HCT116 (cell line): ENCODE results near the gene FARP1. TPM values are rescaled to one million over a fixed set of nuclear protein-coding genes. Genes with fewer than 3 reads are reported as not detected.

Source experiments
- ATAC-seq: fragments of 200-7000 bp; cut with Tn5 transposase; 2 replicates; pipeline ENCODE4 v1.9.1; 2020; ENCODE audit warnings: mild to moderate bottlenecking, moderate library complexity
- BruUV-seq: library from RNA; stranded (reverse); fragments of 400-500 nt; replicated peaks from 2 replicates; lab custom pipeline; 2021; lab: Mats Ljungman, UMichigan
- CTCF ChIA-PET: fragments of 300-600 bp; sonication (Branson Sonifier 250); formaldehyde crosslinking; loops from one replicate; lab custom pipeline; 2021; ENCODE audit warnings: antibody characterized with exemption; lab: Charles Lee
- POLR2A ChIA-PET: fragments of 300-600, 350-600 bp; sonication (Branson Sonifier 250); formaldehyde crosslinking; loops from one replicate; lab custom pipeline; 2021; ENCODE audit warnings: antibody characterized with exemption; lab: Charles Lee
- RAD21 ChIA-PET, 2 experiments: fragments of 300-600 bp; sonication (Branson Sonifier 250); formaldehyde crosslinking; loops; one replicate each; lab custom pipeline; 2023; ENCODE audit warnings: low total read pairs in 2 of 2; ENCODE audit not compliant: uncharacterized antibody in 2 of 2, unreplicated experiment in 2 of 2, low non-redundant PET in 1 of 2; lab: Charles Lee
- DNase-seq: peaks from one replicate; pipeline ENCODE4 v3.0.0-alpha.2; 2010; ENCODE audit warnings: low read depth, low spot score
- H2AFZ ChIP-seq: fragments of 200-600 bp; shearing (Covaris generic), sonication (generic); 2 replicates; pipeline ENCODE4 v1.6.1; 2017; ENCODE audit warnings: low read depth, mixed run types, mixed read lengths, antibody characterized with exemption, low read length; ENCODE audit not compliant: poor library complexity, severe bottlenecking
- H3K27ac ChIP-seq: 2 replicates; pipeline ENCODE4 v1.5.1; 2012; ENCODE audit warnings: low read depth, low read length
- H3K27me3 ChIP-seq: fragments of 200-600 bp; sonication (generic); 2 replicates; pipeline ENCODE4 v1.6.1; 2016; ENCODE audit warnings: mixed run types, low read length, mixed read lengths; ENCODE audit not compliant: insufficient read depth
- H3K36me3 ChIP-seq, 2 experiments: fragments of 200-500 bp in 1 of 2; fragments of 200-600 bp in 1 of 2; sonication (Bioruptor generic) in 1 of 2; sonication (generic) in 1 of 2; 2 replicates each; pipeline versions ENCODE4 v1.5.1 to v1.6.1; 2014 to 2016; ENCODE audit warnings: low read length in 2 of 2, inconsistent platforms in 1 of 2, mixed read lengths in 1 of 2, mixed run types in 1 of 2; ENCODE audit not compliant: insufficient read depth in 2 of 2, control insufficient read depth in 1 of 2
- H3K4me1 ChIP-seq, 2 experiments: fragments of 200-600 bp in 1 of 2; sonication (generic) in 1 of 2; 2 replicates each; pipeline versions ENCODE4 v1.5.1 to v1.6.1; 2012 to 2017; ENCODE audit warnings: low read length in 2 of 2, inconsistent platforms in 1 of 2, mild to moderate bottlenecking in 1 of 2, mixed read lengths in 1 of 2, mixed run types in 1 of 2, moderate library complexity in 1 of 2; ENCODE audit not compliant: insufficient read depth in 2 of 2, control insufficient read depth in 1 of 2
- H3K4me2 ChIP-seq: fragments of 200-600 bp; sonication (generic); 2 replicates; pipeline ENCODE4 v1.6.1; 2017; ENCODE audit warnings: mixed run types, low read length, mixed read lengths
- H3K4me3 ChIP-seq, 2 experiments: fragments of 200-600 bp in 1 of 2; sonication (generic) in 1 of 2; replicated peaks in 1 of 2; 2 replicates each; pipeline ENCODE4 v1.5.1; 2011 to 2016; ENCODE audit warnings: low read length in 2 of 2, control low read depth in 1 of 2, low read depth in 1 of 2, mild to moderate bottlenecking in 1 of 2, mixed read lengths in 1 of 2, mixed run types in 1 of 2
- H3K79me2 ChIP-seq: fragments of 200-600 bp; sonication (generic); 2 replicates; pipeline ENCODE4 v1.6.1; 2017; ENCODE audit warnings: mild to moderate bottlenecking, mixed run types, low read length, moderate library complexity, mixed read lengths; ENCODE audit not compliant: insufficient read depth
- H3K9ac ChIP-seq: fragments of 200-600 bp; sonication (generic); 2 replicates; pipeline ENCODE4 v1.6.1; 2016; ENCODE audit warnings: low read length, mixed read lengths
- H3K9me2 ChIP-seq: fragments of 200-600 bp; sonication (generic), shearing (Covaris generic); 2 replicates; pipeline ENCODE4 v1.6.1; 2017; ENCODE audit warnings: mixed run types, mild to moderate bottlenecking, moderate library complexity; ENCODE audit not compliant: insufficient read depth
- H3K9me3 ChIP-seq, 2 experiments: fragments of 200-500 bp in 1 of 2; fragments of 200-600 bp in 1 of 2; sonication (Bioruptor generic) in 1 of 2; sonication (generic) in 1 of 2; 2 replicates each; pipeline ENCODE4 v1.6.1; 2014 to 2017; ENCODE audit warnings: low read length in 2 of 2, mixed read lengths in 2 of 2, inconsistent platforms in 1 of 2, low read depth in 1 of 2, mild to moderate bottlenecking in 1 of 2, mixed run types in 1 of 2, moderate library complexity in 1 of 2; ENCODE audit not compliant: control insufficient read depth in 1 of 2, insufficient read depth in 1 of 2
- H4K20me1 ChIP-seq: fragments of 200-600 bp; sonication (generic), shearing (Covaris generic); 2 replicates; pipeline ENCODE4 v1.6.1; 2017; ENCODE audit warnings: mixed run types, mild to moderate bottlenecking, moderate library complexity; ENCODE audit not compliant: insufficient read depth
- ATF3 ChIP-seq: IDR thresholded peaks from 2 replicates; pipeline ENCODE4 v1.6.1; 2012
- CBX3 ChIP-seq: IDR thresholded peaks from 2 replicates; pipeline ENCODE4 v1.6.1; 2012; ENCODE audit warnings: low read depth
- ELF1 ChIP-seq: IDR thresholded peaks from 2 replicates; pipeline ENCODE4 v1.6.1; 2012; ENCODE audit warnings: low read depth, borderline replicate concordance
- EZH2 ChIP-seq: fragments of 200-600 bp; sonication (generic); IDR thresholded peaks from 2 replicates; pipeline ENCODE4 v1.6.1; 2017; ENCODE audit warnings: antibody characterized with exemption, mixed run types
- FOSL1 ChIP-seq: IDR thresholded peaks from 2 replicates; pipeline ENCODE4 v1.6.1; 2012; ENCODE audit warnings: low read depth
- JUND ChIP-seq: IDR thresholded peaks from 2 replicates; pipeline ENCODE4 v1.6.1; 2012
- REST ChIP-seq: IDR thresholded peaks from 2 replicates; pipeline ENCODE4 v1.6.1; 2012; ENCODE audit warnings: low read depth
- SIN3A ChIP-seq: IDR thresholded peaks from 2 replicates; pipeline ENCODE4 v1.6.1; 2012; ENCODE audit warnings: low read depth
- SRF ChIP-seq: IDR thresholded peaks from 2 replicates; pipeline ENCODE4 v1.6.1; 2012; ENCODE audit warnings: low read depth
- ZNF274 ChIP-seq: fragments of 200-500 bp; sonication (Bioruptor generic); IDR thresholded peaks from 2 replicates; pipeline ENCODE4 v1.6.1; 2014; ENCODE audit warnings: mild to moderate bottlenecking, low read depth, low read length, inconsistent platforms
- intact Hi-C: fragments of 100-400 bp; cut with micrococcal nuclease; formaldehyde crosslinking; loops from 2 replicates; pipeline ENCODE4 v1.10.0; 2022
- total RNA-seq: library from RNA; stranded (reverse); gene quantifications from one replicate; pipeline ENCODE4 v1.2.1, GENCODE V29; 2021; ENCODE audit not compliant: unreplicated experiment
- TF ChIP-seq, protein P1 (sequence below): IDR thresholded peaks from 2 replicates; pipeline ENCODE4 v1.6.1; 2011; ENCODE audit warnings: mild to moderate bottlenecking, low read length, moderate library complexity; ENCODE audit not compliant: insufficient replicate concordance; ENCODE audit errors: extremely low read depth

FARP1 gene
- total RNA-seq, 1 experiment from 2014 or later = 30.5 TPM

- no peak overlapping the region for H3K4me2 ChIP-seq
- TF ChIP-seq CBX3 = no peak
- TF ChIP-seq, protein P1, sequence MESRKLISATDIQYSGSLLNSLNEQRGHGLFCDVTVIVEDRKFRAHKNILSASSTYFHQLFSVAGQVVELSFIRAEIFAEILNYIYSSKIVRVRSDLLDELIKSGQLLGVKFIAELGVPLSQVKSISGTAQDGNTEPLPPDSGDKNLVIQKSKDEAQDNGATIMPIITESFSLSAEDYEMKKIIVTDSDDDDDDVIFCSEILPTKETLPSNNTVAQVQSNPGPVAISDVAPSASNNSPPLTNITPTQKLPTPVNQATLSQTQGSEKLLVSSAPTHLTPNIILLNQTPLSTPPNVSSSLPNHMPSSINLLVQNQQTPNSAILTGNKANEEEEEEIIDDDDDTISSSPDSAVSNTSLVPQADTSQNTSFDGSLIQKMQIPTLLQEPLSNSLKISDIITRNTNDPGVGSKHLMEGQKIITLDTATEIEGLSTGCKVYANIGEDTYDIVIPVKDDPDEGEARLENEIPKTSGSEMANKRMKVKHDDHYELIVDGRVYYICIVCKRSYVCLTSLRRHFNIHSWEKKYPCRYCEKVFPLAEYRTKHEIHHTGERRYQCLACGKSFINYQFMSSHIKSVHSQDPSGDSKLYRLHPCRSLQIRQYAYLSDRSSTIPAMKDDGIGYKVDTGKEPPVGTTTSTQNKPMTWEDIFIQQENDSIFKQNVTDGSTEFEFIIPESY = no peak
- no peak for ATAC-seq
- intact Hi-C loops = no loop called here
- CTCF ChIA-PET = no interaction called here
- RAD21 ChIA-PET = no interaction called here
- H3K4me1 ChIP-seq = peaks cover 0 to 4% of the 10 kb centered on the region in 2 experiments; a peak in 1 of 4 replicates
- no TSS peak for BruUV-seq
- no peaks in the 10 kb centered on the region for H3K27me3 ChIP-seq
- no peaks in the 10 kb centered on the region for H3K79me2 ChIP-seq
- H2AFZ ChIP-seq = no peak overlapping the region
- H4K20me1 ChIP-seq = no peaks in the 10 kb centered on the region
- H3K36me3 ChIP-seq = no peaks in the 10 kb centered on the region
- H3K27ac ChIP-seq = no peak overlapping the region
- no peak for DNase-seq
- H3K9me3 ChIP-seq = no peaks in the 10 kb centered on the region
- H3K9me2 ChIP-seq = no peaks in the 10 kb centered on the region
- H3K9ac ChIP-seq = no peak overlapping the region
- H3K4me3 ChIP-seq = no peak overlapping the region
- POLR2A ChIA-PET = no interaction called here
Measured at GRCh38 chr13:98429081-98429480, 286.2 kb downstream of the FARP1 start.

DNA sequence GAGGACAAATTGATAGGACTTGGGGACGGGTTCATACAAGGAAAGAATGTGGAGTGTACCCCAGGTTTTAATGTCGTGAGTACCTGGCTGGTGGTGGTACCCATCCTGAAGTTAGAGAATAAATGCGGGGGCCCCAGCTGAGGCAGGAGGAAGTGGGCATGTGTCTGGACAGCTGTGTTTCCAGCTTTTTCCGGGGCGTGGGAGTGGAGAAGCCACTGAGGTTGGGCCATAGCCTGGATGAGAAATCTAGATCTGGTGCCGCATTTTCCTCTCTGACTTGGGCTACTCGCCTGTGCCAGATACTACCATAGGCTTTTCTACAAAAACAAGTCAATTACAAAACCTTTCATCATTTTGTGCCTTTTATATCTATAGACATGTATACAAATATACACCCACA, 286.6 kb downstream of the FARP1 start:
- DNase-seq = no peak
- Histone ChIP-seq H3K4me1 (peaks cover 0 to 4% of the 10 kb centered on the region in 2 experiments; a peak in 1 of 4 replicates), H3K36me3 (no peaks in the 10 kb centered on the region), H4K20me1 (no peaks in the 10 kb centered on the region), H3K9ac (no peak overlapping the region), H3K4me2 (no peak overlapping the region), H3K79me2 (no peaks in the 10 kb centered on the region), H3K9me3 (no peaks in the 10 kb centered on the region), H3K9me2 (no peaks in the 10 kb centered on the region), H3K27me3 (no peaks in the 10 kb centered on the region), H2AFZ (no peak overlapping the region), H3K27ac (no peak overlapping the region), H3K4me3 (no peak overlapping the region)
- no TSS peak for BruUV-seq
- no peak for ATAC-seq
- RAD21 ChIA-PET = no interaction called here
- intact Hi-C loops = no loop called here
- POLR2A ChIA-PET = no interaction called here
- TF ChIP-seq ATF3 = no peak
- TF ChIP-seq JUND = no peak
- TF ChIP-seq EZH2 = no peak
- no peak for TF ChIP-seq ZNF274
- no peak for TF ChIP-seq SIN3A
- no peak for TF ChIP-seq REST
- no peak for TF ChIP-seq FOSL1
- no peak for TF ChIP-seq ELF1
- TF ChIP-seq SRF = no peak
- no peak for TF ChIP-seq CBX3
- CTCF ChIA-PET = no interaction called here
